Caco-2 (cell line): Measurements from ENCODE around the gene NEXMIF. TPM values are rescaled to one million over a fixed set of nuclear protein-coding genes. Genes with fewer than 3 reads are reported as not detected.

ENCODE experiments used
- BruUV-seq: library from RNA; stranded (reverse); fragments of 400-500 nt; replicated peaks from 2 replicates; lab custom pipeline; 2021; lab: Mats Ljungman, UMichigan
- CTCF ChIA-PET: fragments of 300-600 bp; sonication (Branson Sonifier 250); formaldehyde crosslinking; loops from one replicate; lab custom pipeline; 2022; ENCODE audit warnings: antibody characterized with exemption; lab: Charles Lee
- POLR2A ChIA-PET: fragments of 300-600 bp; sonication (Branson Sonifier 250); formaldehyde crosslinking; loops from one replicate; lab custom pipeline; 2022; ENCODE audit warnings: antibody characterized with exemption; lab: Charles Lee
- DNase-seq, 2 experiments: peaks; one replicate each; pipeline versions ENCODE4 v3.0.0 to v3.0.0-alpha.2; 2020 to 2022
- H3K27me3 ChIP-seq: replicated peaks from 2 replicates; pipeline ENCODE4 v1.6.0; 2011; ENCODE audit warnings: low read length; ENCODE audit not compliant: control insufficient read depth, insufficient read depth
- H3K36me3 ChIP-seq: 2 replicates; pipeline ENCODE4 v1.5.1; 2011; ENCODE audit warnings: low read length; ENCODE audit not compliant: control insufficient read depth, insufficient read depth
- H3K4me1 ChIP-seq: fragments of 250-450 bp; sonication (Bioruptor Pico); 2 replicates; pipeline ENCODE4 v1.5.1; 2020; ENCODE audit warnings: mild to moderate bottlenecking
- H3K4me3 ChIP-seq: 2 replicates; pipeline ENCODE4 v1.5.1; 2011; ENCODE audit warnings: low read depth, mild to moderate bottlenecking, control low read depth, low read length
- H3K9me3 ChIP-seq: fragments of 250-450 bp; sonication (Bioruptor Pico); 2 replicates; pipeline ENCODE4 v1.5.1; 2020; ENCODE audit warnings: mild to moderate bottlenecking, moderate library complexity
- H3K27ac Mint-ChIP-seq: one replicate; pipeline ENCODE4 v1.8.0; 2022; ENCODE audit warnings: mixed read lengths; ENCODE audit not compliant: unreplicated experiment
- H3K27me3 Mint-ChIP-seq: one replicate; pipeline ENCODE4 v1.8.0; 2022; ENCODE audit warnings: mixed read lengths; ENCODE audit not compliant: insufficient read depth, unreplicated experiment
- H3K36me3 Mint-ChIP-seq: one replicate; pipeline ENCODE4 v1.8.0; 2022; ENCODE audit warnings: mild to moderate bottlenecking, mixed read lengths; ENCODE audit not compliant: insufficient read depth, unreplicated experiment
- H3K4me1 Mint-ChIP-seq: one replicate; pipeline ENCODE4 v1.8.0; 2022; ENCODE audit warnings: low read depth, mixed read lengths; ENCODE audit not compliant: unreplicated experiment
- H3K4me3 Mint-ChIP-seq: one replicate; pipeline ENCODE4 v1.8.0; 2022; ENCODE audit warnings: mild to moderate bottlenecking, moderate library complexity, mixed read lengths; ENCODE audit not compliant: unreplicated experiment
- H3K9me3 Mint-ChIP-seq: one replicate; pipeline ENCODE4 v1.8.0; 2022; ENCODE audit warnings: mixed read lengths; ENCODE audit not compliant: unreplicated experiment
- intact Hi-C: fragments of 100-400 bp; cut with micrococcal nuclease; formaldehyde crosslinking; loops from one replicate; pipeline ENCODE4 v1.10.0; 2022; ENCODE audit not compliant: unreplicated experiment
- total RNA-seq: library from RNA; stranded (reverse); gene quantifications from 2 replicates; pipeline ENCODE4 v1.2.3, GENCODE V29; 2022
- TF ChIP-seq, protein P1 (sequence below), 2 experiments: fragments of 200-600 bp in 1 of 2; IDR thresholded peaks; 1 replicate in 1 of 2; 2 replicates in 1 of 2; pipeline versions ENCODE4 v1.5.1 to v1.8.0; 2011 to 2022; ENCODE audit warnings: antibody characterized with exemption in 1 of 2, control low read depth in 1 of 2, inconsistent platforms in 1 of 2, low read depth in 1 of 2, low read length in 1 of 2, mild to moderate bottlenecking in 1 of 2, moderate library complexity in 1 of 2; ENCODE audit not compliant: insufficient read depth in 1 of 2, severe bottlenecking in 1 of 2, unreplicated experiment in 1 of 2

NEXMIF gene
- total RNA-seq, 1 experiment from 2014 or later = not detected

DNA sequence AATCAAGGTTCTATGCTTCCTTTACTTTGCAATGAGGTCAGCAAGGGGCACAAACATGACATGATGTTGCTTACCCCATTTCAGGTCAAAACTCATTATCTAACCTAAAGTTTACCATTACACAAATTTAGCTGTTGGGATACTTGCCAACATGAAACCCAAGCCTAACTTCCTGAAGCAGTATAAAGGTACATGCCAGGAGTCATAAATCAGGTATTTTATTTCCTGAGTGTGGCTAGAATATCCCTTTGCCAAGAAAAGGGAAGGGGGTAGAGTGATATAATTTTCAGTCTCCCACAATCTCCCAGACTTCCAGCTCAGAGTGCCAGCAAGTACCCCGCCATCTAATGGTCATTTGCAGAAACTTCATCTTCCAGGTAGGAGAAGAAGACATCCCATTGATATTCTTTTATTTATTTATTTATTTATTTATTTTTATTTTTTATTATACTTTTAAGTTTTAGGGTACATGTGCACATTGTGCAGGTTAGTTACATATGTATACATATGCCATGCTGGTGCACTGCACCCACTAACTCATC lies 136.6 kb downstream of the NEXMIF start:
- H3K4me1 ChIP-seq = no peaks in the 10 kb centered on the region
- BruUV-seq = no TSS peak
- H3K36me3 Mint-ChIP-seq = no peaks in the 10 kb centered on the region
- H3K27ac Mint-ChIP-seq = no peak overlapping the region
- H3K4me3 ChIP-seq = no peak overlapping the region
- intact Hi-C loops = no loop called here
- no peaks in the 10 kb centered on the region for H3K4me1 Mint-ChIP-seq
- H3K4me3 Mint-ChIP-seq = no peak overlapping the region
- no peaks in the 10 kb centered on the region for H3K9me3 Mint-ChIP-seq
- H3K36me3 ChIP-seq = no peaks in the 10 kb centered on the region
- no peaks in the 10 kb centered on the region for H3K27me3 Mint-ChIP-seq
- DNase-seq = no peak
- CTCF ChIA-PET = no interaction called here
- POLR2A ChIA-PET = no interaction called here
- TF ChIP-seq, protein P1, sequence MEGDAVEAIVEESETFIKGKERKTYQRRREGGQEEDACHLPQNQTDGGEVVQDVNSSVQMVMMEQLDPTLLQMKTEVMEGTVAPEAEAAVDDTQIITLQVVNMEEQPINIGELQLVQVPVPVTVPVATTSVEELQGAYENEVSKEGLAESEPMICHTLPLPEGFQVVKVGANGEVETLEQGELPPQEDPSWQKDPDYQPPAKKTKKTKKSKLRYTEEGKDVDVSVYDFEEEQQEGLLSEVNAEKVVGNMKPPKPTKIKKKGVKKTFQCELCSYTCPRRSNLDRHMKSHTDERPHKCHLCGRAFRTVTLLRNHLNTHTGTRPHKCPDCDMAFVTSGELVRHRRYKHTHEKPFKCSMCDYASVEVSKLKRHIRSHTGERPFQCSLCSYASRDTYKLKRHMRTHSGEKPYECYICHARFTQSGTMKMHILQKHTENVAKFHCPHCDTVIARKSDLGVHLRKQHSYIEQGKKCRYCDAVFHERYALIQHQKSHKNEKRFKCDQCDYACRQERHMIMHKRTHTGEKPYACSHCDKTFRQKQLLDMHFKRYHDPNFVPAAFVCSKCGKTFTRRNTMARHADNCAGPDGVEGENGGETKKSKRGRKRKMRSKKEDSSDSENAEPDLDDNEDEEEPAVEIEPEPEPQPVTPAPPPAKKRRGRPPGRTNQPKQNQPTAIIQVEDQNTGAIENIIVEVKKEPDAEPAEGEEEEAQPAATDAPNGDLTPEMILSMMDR (IDR thresholded peaks at IDR 0.05; ENCODE audit: insufficient read depth in 1 of 2, low read depth in 1 of 2, low read length in 1 of 2, severe bottlenecking in 1 of 2, unreplicated experiment in 1 of 2) = no peak
- no peaks in the 10 kb centered on the region for H3K27me3 ChIP-seq
- no peaks in the 10 kb centered on the region for H3K9me3 ChIP-seq

GRCh38 chrX:74784629-74785028 lies 140.6 kb downstream of the NEXMIF start:
- TF ChIP-seq, protein P1 (IDR thresholded peaks at IDR 0.05; ENCODE audit: insufficient read depth in 1 of 2, low read depth in 1 of 2, low read length in 1 of 2, severe bottlenecking in 1 of 2, unreplicated experiment in 1 of 2) = no peak
- BruUV-seq = no TSS peak
- ChIA-PET CTCF (no interaction called here), POLR2A (no interaction called here)
- no peak for DNase-seq
- Histone ChIP-seq H3K36me3 (no peaks in the 10 kb centered on the region), H3K4me1 (no peaks in the 10 kb centered on the region), H3K4me3 (no peak overlapping the region), H3K27me3 (no peaks in the 10 kb centered on the region), H3K9me3 (no peaks in the 10 kb centered on the region)
- no peaks in the 10 kb centered on the region for H3K36me3 Mint-ChIP-seq
- H3K4me1 Mint-ChIP-seq = no peaks in the 10 kb centered on the region
- peaks cover 4% of the 10 kb centered on the region for H3K27me3 Mint-ChIP-seq
- no peak overlapping the region for H3K27ac Mint-ChIP-seq
- H3K4me3 Mint-ChIP-seq = no peak overlapping the region
- no peaks in the 10 kb centered on the region for H3K9me3 Mint-ChIP-seq
- intact Hi-C loops = no loop called here

DNA sequence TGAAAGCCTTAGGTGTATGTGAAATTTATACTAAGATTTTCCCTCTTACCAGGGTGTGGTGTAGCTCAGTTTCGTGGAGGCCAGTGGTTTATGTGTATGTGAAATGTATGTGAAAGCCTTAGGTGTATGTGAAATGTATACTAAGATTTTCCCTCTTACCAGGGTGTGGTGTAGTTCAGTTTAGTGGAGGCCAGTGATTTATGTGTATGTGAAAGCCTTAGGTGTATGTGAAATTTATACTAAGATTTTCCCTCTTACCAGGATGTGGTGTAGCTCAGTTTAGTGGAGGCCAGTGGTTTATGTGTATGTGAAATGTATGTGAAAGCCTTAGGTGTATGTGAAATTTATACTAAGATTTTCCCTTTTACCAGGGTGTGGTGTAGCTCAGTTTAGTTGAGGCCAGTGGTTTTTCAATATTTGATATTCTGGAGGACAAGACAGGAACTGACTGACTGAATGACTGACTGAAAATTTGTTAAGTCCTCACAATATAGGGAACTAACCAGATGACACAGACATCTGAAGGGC lies 143.7 kb downstream of the NEXMIF start:
- ChIA-PET POLR2A (no interaction called here), CTCF (no interaction called here)
- DNase-seq = no peak
- H3K4me3 ChIP-seq = no peak overlapping the region
- Mint-ChIP-seq H3K27ac (no peak overlapping the region), H3K4me3 (no peak overlapping the region), H3K36me3 (no peaks in the 10 kb centered on the region), H3K9me3 (no peaks in the 10 kb centered on the region), H3K27me3 (peaks cover 11% of the 10 kb centered on the region), H3K4me1 (no peaks in the 10 kb centered on the region)
- TF ChIP-seq, protein P1 (IDR thresholded peaks at IDR 0.05; ENCODE audit: insufficient read depth in 1 of 2, low read depth in 1 of 2, low read length in 1 of 2, severe bottlenecking in 1 of 2, unreplicated experiment in 1 of 2) = no peak
- intact Hi-C loops = no loop called here
- no peaks in the 10 kb centered on the region for H3K9me3 ChIP-seq
- H3K27me3 ChIP-seq = no peaks in the 10 kb centered on the region
- no peaks in the 10 kb centered on the region for H3K36me3 ChIP-seq
- no peaks in the 10 kb centered on the region for H3K4me1 ChIP-seq
- BruUV-seq = no TSS peak
